Fibroblast of villous mesenchyme (primary cell): ENCODE measurements around the gene ATAD1. TPM values are rescaled to one million over a fixed set of nuclear protein-coding genes. Genes with fewer than 3 reads are reported as not detected.
"Not testable (repeated sequence)": the region's sequence is repeated elsewhere in the genome, so short reads cannot be mapped to it uniquely, and the experiment has no call there.

Experiments
- DNase-seq: peaks from one replicate; pipeline ENCODE4 v3.0.0-alpha.2; 2010; ENCODE audit warnings: low read depth
- H3K4me3 ChIP-seq: 2 replicates; pipeline ENCODE4 v1.5.1; 2011; ENCODE audit warnings: low read depth, mild to moderate bottlenecking, low read length
- total RNA-seq: library from RNA; depleted of rRNA; stranded (reverse); fragments of >200 nt; gene quantifications from 2 replicates; pipeline ENCODE4 v1.2.3, GENCODE V29; 2012
- TF ChIP-seq, protein P1 (sequence below): IDR thresholded peaks from 2 replicates; pipeline ENCODE4 v1.5.1; 2012; ENCODE audit warnings: low read depth, mild to moderate bottlenecking, low read length; ENCODE audit not compliant: insufficient read depth

The ATAD1 gene
- total RNA-seq, 1 donor = 51.8 TPM

DNA sequence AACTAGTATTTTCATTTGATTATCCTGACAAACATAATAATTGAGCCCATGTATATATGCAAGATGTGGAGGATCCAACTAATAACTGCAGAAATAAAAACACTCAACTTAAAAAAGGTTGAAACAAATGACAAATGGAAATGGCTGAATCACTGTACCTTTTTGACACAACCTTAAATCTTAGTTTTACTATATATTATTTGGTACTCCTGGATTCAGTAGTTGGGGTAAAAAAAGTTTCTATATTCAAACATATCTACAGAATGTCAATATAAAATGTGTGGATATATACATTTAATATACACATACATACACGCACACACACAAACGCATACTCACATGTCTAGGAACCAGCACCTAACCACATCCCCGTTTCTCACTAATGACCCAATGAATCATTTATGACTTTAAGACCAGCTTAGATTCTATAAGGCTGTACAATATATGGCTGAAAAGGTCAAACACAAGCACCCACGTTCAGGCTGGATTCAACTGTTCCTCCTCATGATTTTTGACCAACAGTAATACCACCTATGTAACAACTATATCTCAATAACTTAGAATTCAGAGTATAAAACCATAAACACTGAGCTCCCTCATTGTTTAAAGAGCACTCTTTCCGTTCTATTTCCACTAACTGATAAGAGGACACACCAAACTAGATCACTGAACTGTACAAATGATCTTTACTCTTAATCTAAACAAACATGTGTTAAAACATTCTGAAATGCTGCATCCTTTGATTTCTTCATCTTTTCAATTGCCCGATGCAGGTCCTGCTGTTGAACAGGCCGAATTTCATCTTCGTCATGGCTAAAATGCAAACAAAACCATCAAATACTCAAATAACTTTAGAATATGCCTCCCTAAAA is 63.8 kb downstream of the ATAD1 start:
- no peak overlapping the region for H3K4me3 ChIP-seq
- DNase-seq = no peak

GRCh38 chr10:87752566-87752965 is 65.5 kb downstream of the ATAD1 start:
- DNase-seq = peak; percentile 65
- TF ChIP-seq, protein P1, sequence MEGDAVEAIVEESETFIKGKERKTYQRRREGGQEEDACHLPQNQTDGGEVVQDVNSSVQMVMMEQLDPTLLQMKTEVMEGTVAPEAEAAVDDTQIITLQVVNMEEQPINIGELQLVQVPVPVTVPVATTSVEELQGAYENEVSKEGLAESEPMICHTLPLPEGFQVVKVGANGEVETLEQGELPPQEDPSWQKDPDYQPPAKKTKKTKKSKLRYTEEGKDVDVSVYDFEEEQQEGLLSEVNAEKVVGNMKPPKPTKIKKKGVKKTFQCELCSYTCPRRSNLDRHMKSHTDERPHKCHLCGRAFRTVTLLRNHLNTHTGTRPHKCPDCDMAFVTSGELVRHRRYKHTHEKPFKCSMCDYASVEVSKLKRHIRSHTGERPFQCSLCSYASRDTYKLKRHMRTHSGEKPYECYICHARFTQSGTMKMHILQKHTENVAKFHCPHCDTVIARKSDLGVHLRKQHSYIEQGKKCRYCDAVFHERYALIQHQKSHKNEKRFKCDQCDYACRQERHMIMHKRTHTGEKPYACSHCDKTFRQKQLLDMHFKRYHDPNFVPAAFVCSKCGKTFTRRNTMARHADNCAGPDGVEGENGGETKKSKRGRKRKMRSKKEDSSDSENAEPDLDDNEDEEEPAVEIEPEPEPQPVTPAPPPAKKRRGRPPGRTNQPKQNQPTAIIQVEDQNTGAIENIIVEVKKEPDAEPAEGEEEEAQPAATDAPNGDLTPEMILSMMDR = no peak
- H3K4me3 ChIP-seq = no peak overlapping the region

More for the DNA sequence above, 63.8 kb downstream of the ATAD1 start:
- TF ChIP-seq, protein P1 = no peak

- H3K4me3 ChIP-seq = no peak overlapping the region
- no peak for DNase-seq
- TF ChIP-seq, protein P1 = no peak
Observed at GRCh38 chr10:87751274-87751673, 66.8 kb downstream of the ATAD1 start.

DNA sequence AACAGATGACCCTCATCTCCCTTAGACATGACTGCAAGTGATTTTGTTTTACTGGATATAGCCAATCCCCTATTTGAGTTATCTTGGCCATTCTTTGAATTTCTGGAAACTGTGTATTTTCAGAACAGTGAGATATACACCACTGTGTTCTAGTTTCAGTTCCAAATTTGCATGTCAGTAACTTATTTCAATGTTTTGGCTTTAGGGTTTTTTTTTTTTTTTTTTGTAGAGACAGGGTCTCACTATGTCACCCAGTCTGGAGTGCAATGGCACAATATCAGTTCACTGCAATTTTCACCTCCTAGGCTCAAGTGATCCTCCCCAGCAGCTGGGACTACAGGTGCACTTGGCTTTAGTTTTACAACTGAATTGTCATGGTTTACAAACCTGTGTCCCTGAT is 67.2 kb downstream of the ATAD1 start:
- TF ChIP-seq, protein P1 = no peak
- no peak overlapping the region for H3K4me3 ChIP-seq

GRCh38 chr10:87750001-87750671 is 67.9 kb downstream of the ATAD1 start:
- no peak overlapping the region for H3K4me3 ChIP-seq
- TF ChIP-seq, protein P1 = no peak
- peak; percentile 62 for DNase-seq

More for the DNA sequence above, 67.2 kb downstream of the ATAD1 start:
- DNase-seq = no peak

- H3K4me3 ChIP-seq, DNase-seq: not testable (repeated sequence)
Observed at GRCh38 chr10:87748244-87748643, 69.8 kb downstream of the ATAD1 start.

- H3K4me3 ChIP-seq = no peak overlapping the region
- TF ChIP-seq, protein P1 = no peak
- no peak for DNase-seq
Observed at GRCh38 chr10:87746911-87747310, 71.1 kb downstream of the ATAD1 start.
